ENCODE measurements around the gene MYO5A. TPM values are rescaled to one million over a fixed set of nuclear protein-coding genes. Genes with fewer than 3 reads are reported as not detected.

Gene MYO5A
- total and polyA plus RNA-seq, 2 donors: 8.7 to 10.2 TPM

- no peaks in the 10 kb centered on the region for H3K9me3 ChIP-seq (ENCODE audit: control insufficient read depth in 2 of 2, insufficient read depth in 1 of 2, low read length in 1 of 2)
- no peaks in the 10 kb centered on the region for H3K27me3 ChIP-seq (ENCODE audit: control insufficient read depth in 2 of 2, insufficient read depth in 1 of 2, low read length in 1 of 2)
- H3K4me3 ChIP-seq (ENCODE audit: low read length in 2 of 2): no peak overlapping the region
- H3K27ac ChIP-seq (ENCODE audit: low read depth in 1 of 2, low read length in 1 of 2): no peak overlapping the region
- peaks cover 13 to 22% of the 10 kb centered on the region in 2 donors for H3K4me1 ChIP-seq (ENCODE audit: control insufficient read depth in 2 of 2, insufficient read depth in 2 of 2, low read length in 2 of 2)
- H3K36me3 ChIP-seq (ENCODE audit: control insufficient read depth in 2 of 2, insufficient read depth in 2 of 2, low read length in 1 of 2): no peaks in the 10 kb centered on the region
- WGBS: 95% methylated on average over 11 of the region's 11 CpGs
- no peak for DNase-seq (ENCODE audit: low read depth in 6 of 9, low spot score in 9 of 9)
Measured at GRCh38 chr15:52486003-52486996, 42.4 kb downstream of the MYO5A start.

- H3K27ac ChIP-seq (ENCODE audit: low read depth in 1 of 2, low read length in 1 of 2): no peak overlapping the region
- no peaks in the 10 kb centered on the region for H3K36me3 ChIP-seq (ENCODE audit: control insufficient read depth in 2 of 2, insufficient read depth in 2 of 2, low read length in 1 of 2)
- H3K27me3 ChIP-seq (ENCODE audit: control insufficient read depth in 2 of 2, insufficient read depth in 1 of 2, low read length in 1 of 2): no peaks in the 10 kb centered on the region
- no peak overlapping the region for H3K4me3 ChIP-seq (ENCODE audit: low read length in 2 of 2)
- peaks cover 22 to 31% of the 10 kb centered on the region in 2 donors for H3K4me1 ChIP-seq (ENCODE audit: control insufficient read depth in 2 of 2, insufficient read depth in 2 of 2, low read length in 2 of 2)
- DNase-seq (ENCODE audit: low read depth in 6 of 9, low spot score in 9 of 9): no peak
- 72% methylated on average over 2 of the region's 2 CpGs for WGBS
- no peaks in the 10 kb centered on the region for H3K9me3 ChIP-seq (ENCODE audit: control insufficient read depth in 2 of 2, insufficient read depth in 1 of 2, low read length in 1 of 2)
Measured at GRCh38 chr15:52485290-52485689, 43.4 kb downstream of the MYO5A start.

GRCh38 chr15:52483707-52484106, 45.0 kb downstream of the MYO5A start:
- Histone ChIP-seq H3K4me1 (ENCODE audit: control insufficient read depth in 2 of 2, insufficient read depth in 2 of 2, low read length in 2 of 2) (peaks cover 25 to 40% of the 10 kb centered on the region in 2 donors), H3K9me3 (ENCODE audit: control insufficient read depth in 2 of 2, insufficient read depth in 1 of 2, low read length in 1 of 2) (no peaks in the 10 kb centered on the region), H3K36me3 (ENCODE audit: control insufficient read depth in 2 of 2, insufficient read depth in 2 of 2, low read length in 1 of 2) (no peaks in the 10 kb centered on the region), H3K27me3 (ENCODE audit: control insufficient read depth in 2 of 2, insufficient read depth in 1 of 2, low read length in 1 of 2) (no peaks in the 10 kb centered on the region), H3K27ac (ENCODE audit: low read depth in 1 of 2, low read length in 1 of 2) (no peak overlapping the region), H3K4me3 (ENCODE audit: low read length in 2 of 2) (no peak overlapping the region)
- WGBS: 61% methylated on average over 3 of the region's 3 CpGs
- no peak for DNase-seq (ENCODE audit: low read depth in 6 of 9, low spot score in 9 of 9)

GRCh38 chr15:52481915-52482314, 46.8 kb downstream of the MYO5A start:
- no peaks in the 10 kb centered on the region for H3K36me3 ChIP-seq (ENCODE audit: control insufficient read depth in 2 of 2, insufficient read depth in 2 of 2, low read length in 1 of 2)
- H3K9me3 ChIP-seq (ENCODE audit: control insufficient read depth in 2 of 2, insufficient read depth in 1 of 2, low read length in 1 of 2): peaks cover 0 to 4% of the 10 kb centered on the region in 2 donors
- 4% methylated on average over 3 of the region's 3 CpGs for WGBS
- H3K4me1 ChIP-seq (ENCODE audit: control insufficient read depth in 2 of 2, insufficient read depth in 2 of 2, low read length in 2 of 2): peaks cover 25 to 38% of the 10 kb centered on the region in 2 donors
- H3K27ac ChIP-seq (ENCODE audit: low read depth in 1 of 2, low read length in 1 of 2): peak overlapping the region; percentile 15 to 55
- no peaks in the 10 kb centered on the region for H3K27me3 ChIP-seq (ENCODE audit: control insufficient read depth in 2 of 2, insufficient read depth in 1 of 2, low read length in 1 of 2)
- peak overlapping the region in 1 of 2 donors; percentile 23 for H3K4me3 ChIP-seq (ENCODE audit: low read length in 2 of 2)
- peak; percentile 48 to 95 (median 83) for DNase-seq (ENCODE audit: low read depth in 6 of 9, low spot score in 9 of 9)

- H3K27ac ChIP-seq (ENCODE audit: low read depth in 1 of 2, low read length in 1 of 2): peak overlapping the region in 1 of 2 donors; percentile 38
- 9% methylated on average over 1 of the region's 1 CpG for WGBS
- H3K36me3 ChIP-seq (ENCODE audit: control insufficient read depth in 2 of 2, insufficient read depth in 2 of 2, low read length in 1 of 2): no peaks in the 10 kb centered on the region
Measured at GRCh38 chr15:52480990-52481389, 47.7 kb downstream of the MYO5A start.

GRCh38 chr15:52466716-52467115, 62.0 kb downstream of the MYO5A start:
- H3K27ac ChIP-seq (ENCODE audit: low read depth in 1 of 2, low read length in 1 of 2): no peak overlapping the region
- peaks cover 14 to 18% of the 10 kb centered on the region in 2 donors for H3K4me1 ChIP-seq (ENCODE audit: control insufficient read depth in 2 of 2, insufficient read depth in 2 of 2, low read length in 2 of 2)
- no peak for DNase-seq (ENCODE audit: low read depth in 6 of 9, low spot score in 9 of 9)
- H3K9me3 ChIP-seq (ENCODE audit: control insufficient read depth in 2 of 2, insufficient read depth in 1 of 2, low read length in 1 of 2): no peaks in the 10 kb centered on the region
- H3K4me3 ChIP-seq (ENCODE audit: low read length in 2 of 2): no peak overlapping the region
- H3K36me3 ChIP-seq (ENCODE audit: control insufficient read depth in 2 of 2, insufficient read depth in 2 of 2, low read length in 1 of 2): no peaks in the 10 kb centered on the region
- WGBS: 97% methylated on average over 2 of the region's 2 CpGs
- H3K27me3 ChIP-seq (ENCODE audit: control insufficient read depth in 2 of 2, insufficient read depth in 1 of 2, low read length in 1 of 2): no peaks in the 10 kb centered on the region

More at GRCh38 chr15:52480990-52481389, 47.7 kb downstream of the MYO5A start:
- no peaks in the 10 kb centered on the region for H3K27me3 ChIP-seq (ENCODE audit: control insufficient read depth in 2 of 2, insufficient read depth in 1 of 2, low read length in 1 of 2)
- DNase-seq (ENCODE audit: low read depth in 6 of 9, low spot score in 9 of 9): peak in 2 of 9 donors; percentile 26 to 45
- H3K4me1 ChIP-seq (ENCODE audit: control insufficient read depth in 2 of 2, insufficient read depth in 2 of 2, low read length in 2 of 2): peaks cover 25 to 38% of the 10 kb centered on the region in 2 donors
- H3K4me3 ChIP-seq (ENCODE audit: low read length in 2 of 2): no peak overlapping the region
- H3K9me3 ChIP-seq (ENCODE audit: control insufficient read depth in 2 of 2, insufficient read depth in 1 of 2, low read length in 1 of 2): peaks cover 0 to 4% of the 10 kb centered on the region in 2 donors

- H3K4me3 ChIP-seq (ENCODE audit: low read length in 2 of 2): no peak overlapping the region
- peak in 1 of 9 donors; percentile 45 for DNase-seq (ENCODE audit: low read depth in 6 of 9, low spot score in 9 of 9)
- no peak overlapping the region for H3K27ac ChIP-seq (ENCODE audit: low read depth in 1 of 2, low read length in 1 of 2)
- no peaks in the 10 kb centered on the region for H3K9me3 ChIP-seq (ENCODE audit: control insufficient read depth in 2 of 2, insufficient read depth in 1 of 2, low read length in 1 of 2)
- H3K36me3 ChIP-seq (ENCODE audit: control insufficient read depth in 2 of 2, insufficient read depth in 2 of 2, low read length in 1 of 2): no peaks in the 10 kb centered on the region
- peaks cover 14 to 18% of the 10 kb centered on the region in 2 donors for H3K4me1 ChIP-seq (ENCODE audit: control insufficient read depth in 2 of 2, insufficient read depth in 2 of 2, low read length in 2 of 2)
- WGBS: 69% methylated on average over 2 of the region's 2 CpGs
- H3K27me3 ChIP-seq (ENCODE audit: control insufficient read depth in 2 of 2, insufficient read depth in 1 of 2, low read length in 1 of 2): no peaks in the 10 kb centered on the region
Measured at GRCh38 chr15:52466134-52466701, 62.5 kb downstream of the MYO5A start.

- Histone ChIP-seq H3K9me3 (ENCODE audit: control insufficient read depth in 2 of 2, insufficient read depth in 1 of 2, low read length in 1 of 2) (no peaks in the 10 kb centered on the region), H3K27me3 (ENCODE audit: control insufficient read depth in 2 of 2, insufficient read depth in 1 of 2, low read length in 1 of 2) (no peaks in the 10 kb centered on the region), H3K4me3 (ENCODE audit: low read length in 2 of 2) (no peak overlapping the region), H3K27ac (ENCODE audit: low read depth in 1 of 2, low read length in 1 of 2) (peak overlapping the region; percentile 18 to 40), H3K4me1 (ENCODE audit: control insufficient read depth in 2 of 2, insufficient read depth in 2 of 2, low read length in 2 of 2) (peaks cover 14 to 18% of the 10 kb centered on the region in 2 donors), H3K36me3 (ENCODE audit: control insufficient read depth in 2 of 2, insufficient read depth in 2 of 2, low read length in 1 of 2) (no peaks in the 10 kb centered on the region)
- DNase-seq (ENCODE audit: low read depth in 6 of 9, low spot score in 9 of 9): peak in 2 of 9 donors; percentile 29 to 43
- WGBS: 95% methylated on average over 3 of the region's 3 CpGs
Measured at GRCh38 chr15:52464478-52464877, 64.2 kb downstream of the MYO5A start.

GRCh38 chr15:52464040-52464439, 64.6 kb downstream of the MYO5A start:
- DNase-seq (ENCODE audit: low read depth in 6 of 9, low spot score in 9 of 9): no peak
- WGBS: 90% methylated on average over 3 of the region's 3 CpGs
- Histone ChIP-seq H3K4me1 (ENCODE audit: control insufficient read depth in 2 of 2, insufficient read depth in 2 of 2, low read length in 2 of 2) (peaks cover 14 to 18% of the 10 kb centered on the region in 2 donors), H3K27me3 (ENCODE audit: control insufficient read depth in 2 of 2, insufficient read depth in 1 of 2, low read length in 1 of 2) (no peaks in the 10 kb centered on the region), H3K36me3 (ENCODE audit: control insufficient read depth in 2 of 2, insufficient read depth in 2 of 2, low read length in 1 of 2) (no peaks in the 10 kb centered on the region), H3K4me3 (ENCODE audit: low read length in 2 of 2) (no peak overlapping the region), H3K9me3 (ENCODE audit: control insufficient read depth in 2 of 2, insufficient read depth in 1 of 2, low read length in 1 of 2) (no peaks in the 10 kb centered on the region), H3K27ac (ENCODE audit: low read depth in 1 of 2, low read length in 1 of 2) (peak overlapping the region; percentile 18 to 40)

All from thymus (tissue), 11 donors.